Hematopoietic multipotent progenitor cell treated with erythropoietin and hydrocortisone succinate and interleukin-3 and kit ligand, for 6 days (in vitro differentiated cells): ENCODE measurements around the gene HDHD3.
A peak's percentile ranks its signal among the peaks of the same experiment; 100 is the strongest.
"Not testable (repeated sequence)": the region's sequence is repeated elsewhere in the genome, so short reads cannot be mapped to it uniquely, and the experiment has no call there.

Source experiments
- DNase-seq: peaks from one replicate; pipeline ENCODE4 v3.0.0-alpha.2; 2015

The HDHD3 gene

DNA sequence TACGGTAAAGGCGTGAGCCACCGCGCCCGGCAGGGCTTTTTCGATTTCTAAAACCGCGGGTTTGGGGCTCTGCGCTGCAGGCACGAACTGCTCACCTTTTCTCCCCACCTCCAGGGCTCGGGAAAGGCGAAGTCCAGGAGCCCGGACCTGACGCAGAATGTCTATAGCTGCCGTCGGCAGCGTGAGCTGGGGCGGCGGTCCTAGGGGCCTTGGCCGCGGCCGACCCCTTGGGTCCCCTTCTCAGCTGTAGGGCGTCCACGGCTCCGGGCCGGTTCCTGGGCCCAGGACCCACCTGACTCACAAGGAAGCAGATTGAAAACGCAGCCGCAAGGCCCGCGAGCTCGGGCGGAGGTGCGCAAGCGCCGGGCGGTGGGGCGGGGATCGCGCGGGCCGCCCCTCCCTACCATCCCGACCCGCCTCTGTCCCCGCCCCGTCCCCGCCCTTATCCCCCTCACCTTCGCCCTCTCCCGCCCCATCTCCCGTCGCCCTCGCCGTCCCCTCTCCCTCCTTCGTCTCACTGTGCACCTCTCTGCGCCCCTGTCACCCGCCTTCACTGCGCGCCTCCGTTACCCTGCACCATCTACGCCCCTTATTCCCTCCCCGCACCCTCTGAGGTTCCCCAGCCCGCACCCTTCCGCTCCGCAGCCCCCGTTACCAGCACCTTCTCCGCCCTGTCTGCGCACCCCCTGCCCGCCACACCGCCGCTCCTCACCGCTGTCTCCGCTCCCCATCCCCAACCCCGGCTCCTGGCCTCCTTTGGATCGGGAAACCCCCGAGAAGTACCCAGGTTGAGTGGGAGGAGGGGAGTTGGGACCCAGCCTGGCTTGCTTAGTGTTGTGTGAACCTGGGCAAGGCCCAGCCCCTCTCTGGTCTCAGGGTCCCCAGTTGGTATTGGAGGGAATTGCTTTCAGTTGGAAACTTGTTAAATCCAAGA lies at the start of gene HDHD3:
TSS of gene HDHD3 (minus strand) at position 353 of the 934 bp plus-strand sequence. CDS start 2,632 bp downstream, outside the sequence.
- DNase-seq = peak; percentile 88

- no peak for DNase-seq
Observed at GRCh38 chr9:113425072-113425471, 48.3 kb upstream of the HDHD3 start.

GRCh38 chr9:113421726-113422125 lies 44.9 kb upstream of the HDHD3 start:
- no peak for DNase-seq

DNA sequence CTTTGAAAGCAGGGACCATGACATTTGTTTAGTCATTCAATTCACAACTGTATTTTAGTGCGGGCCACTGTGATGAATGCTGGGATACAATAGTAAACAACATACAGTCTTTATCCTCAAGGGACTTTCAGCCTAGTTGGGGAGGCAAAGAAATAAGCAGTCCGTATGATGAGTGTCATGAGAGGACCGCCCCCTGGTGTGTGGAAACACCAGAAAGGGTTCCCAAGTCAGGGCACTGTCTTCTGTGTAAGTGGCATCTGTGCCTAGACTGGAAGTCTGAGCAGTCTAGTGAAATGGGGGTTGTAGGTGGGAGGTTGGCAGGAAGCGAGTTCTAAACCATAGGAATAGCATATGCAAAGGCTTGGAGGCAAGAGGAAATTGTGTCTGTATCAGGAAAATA lies 40.6 kb upstream of the HDHD3 start:
- DNase-seq = no peak

- DNase-seq = no peak
Observed at GRCh38 chr9:113416149-113416721, 39.4 kb upstream of the HDHD3 start.

GRCh38 chr9:113410207-113410864 lies 33.5 kb upstream of the HDHD3 start, which contains the start of the genes C9orf43 and POLE3:
C9orf43 (plus strand) TSS chr9:113410747; CDS start chr9:113413494, 2,747 bp downstream.
POLE3 (minus strand) TSS chr9:113410675; CDS start chr9:113410293, 382 bp downstream.
- DNase-seq = peak; percentile 98

DNA sequence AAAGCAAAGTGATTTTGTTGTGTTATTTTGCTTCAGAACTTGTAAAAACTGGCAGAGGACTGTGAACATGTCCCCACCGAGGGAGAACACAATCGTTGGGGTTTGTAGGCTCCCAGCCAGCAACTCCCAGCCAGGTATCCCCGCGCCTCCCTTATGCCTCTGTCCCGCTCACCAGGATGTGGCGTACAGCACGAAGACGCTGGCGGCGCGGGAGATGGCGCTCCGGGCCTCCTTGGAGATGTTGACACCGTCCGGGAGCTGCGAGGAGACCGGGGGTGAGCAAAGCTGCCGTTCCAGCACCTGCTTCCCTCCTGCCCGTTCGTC lies 33.1 kb upstream of the HDHD3 start:
- no peak for DNase-seq

DNA sequence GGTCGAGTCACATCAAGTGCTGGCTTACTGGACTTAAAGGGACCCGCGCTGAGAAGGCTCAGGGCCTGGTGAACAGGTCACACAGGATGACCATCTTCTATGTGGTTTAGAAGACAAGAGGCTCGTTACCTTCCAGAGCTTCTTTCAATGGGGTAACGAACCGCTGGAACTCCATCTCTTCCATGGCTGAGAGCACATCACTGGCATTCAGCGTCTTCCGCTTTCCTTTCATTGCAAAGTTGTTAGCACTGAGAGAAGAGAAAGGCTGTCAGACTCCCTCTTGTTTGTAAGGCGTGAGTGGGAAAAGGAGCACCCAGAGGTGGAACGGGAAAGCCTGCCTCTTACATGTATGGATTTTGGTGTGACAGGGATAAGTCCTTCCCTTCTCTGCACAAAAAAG lies 32.7 kb upstream of the HDHD3 start:
- no peak for DNase-seq

DNA sequence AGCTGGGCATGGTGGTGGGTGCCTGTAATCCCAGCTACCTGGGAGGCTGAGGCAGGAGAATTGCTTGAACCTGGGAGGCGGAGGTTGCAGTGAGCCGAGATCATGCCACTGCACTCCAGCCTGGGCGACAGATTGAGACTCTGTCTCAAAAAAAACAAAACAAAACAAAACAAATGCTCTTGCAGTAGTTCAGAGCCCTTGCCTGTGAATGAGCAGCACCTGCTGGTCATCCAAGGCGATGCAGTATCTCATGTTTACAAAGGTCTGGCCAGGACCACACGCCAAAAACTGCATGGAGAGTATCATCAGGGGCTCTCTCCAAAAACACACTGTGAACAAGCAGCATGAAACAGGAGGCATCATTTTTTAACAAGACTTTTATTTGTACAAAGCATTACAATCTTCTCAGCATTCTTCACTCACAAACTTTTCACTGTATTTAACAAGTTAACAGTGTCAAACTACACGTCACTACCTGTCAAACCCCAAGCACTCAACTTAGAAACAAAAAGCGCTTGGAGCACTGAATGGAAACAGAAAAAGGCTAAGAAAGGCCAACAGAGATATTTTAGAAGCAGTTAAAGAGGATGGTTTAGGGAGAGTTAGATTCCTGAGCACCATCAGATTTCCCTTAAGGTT lies 30.2 kb upstream of the HDHD3 start:
- DNase-seq = peak; percentile 91

GRCh38 chr9:113406353-113406752 lies 29.6 kb upstream of the HDHD3 start:
- not testable (repeated sequence) for DNase-seq

GRCh38 chr9:113403646-113404045 lies 26.9 kb upstream of the HDHD3 start:
- DNase-seq = peak; percentile 68

GRCh38 chr9:113401027-113401792 lies 24.4 kb upstream of the HDHD3 start, which contains the start of gene ALAD:
ALAD (minus strand) TSS chr9:113401284; CDS start chr9:113393559, 7,725 bp downstream.
- DNase-seq = peak; percentile 99

GRCh38 chr9:113399646-113400200 lies 22.9 kb upstream of the HDHD3 start:
- no peak for DNase-seq

DNA sequence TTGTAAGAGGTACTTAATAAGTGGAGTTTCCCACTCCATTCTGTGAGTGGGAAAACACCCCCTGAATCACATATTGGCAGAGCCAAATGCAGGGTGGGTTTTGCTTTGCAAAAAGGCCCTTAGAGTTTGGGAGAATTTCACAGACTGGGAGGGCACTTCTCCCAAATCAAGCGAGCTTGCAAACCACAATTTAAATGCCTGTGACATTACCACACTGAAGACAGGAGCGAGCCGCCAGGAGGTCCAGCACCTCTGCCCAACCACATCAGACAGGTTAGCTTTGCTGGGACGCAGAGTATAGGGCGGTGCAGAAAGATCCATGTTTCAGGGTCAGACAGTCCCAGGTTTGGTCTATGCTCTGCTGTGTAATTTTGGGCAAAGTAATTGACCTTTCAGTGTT lies 22.0 kb upstream of the HDHD3 start:
- no peak for DNase-seq

- DNase-seq = peak; percentile 97
Observed at GRCh38 chr9:113397203-113397631, 20.4 kb upstream of the HDHD3 start.

- DNase-seq = no peak
Observed at GRCh38 chr9:113395000-113395861, 18.4 kb upstream of the HDHD3 start.

DNA sequence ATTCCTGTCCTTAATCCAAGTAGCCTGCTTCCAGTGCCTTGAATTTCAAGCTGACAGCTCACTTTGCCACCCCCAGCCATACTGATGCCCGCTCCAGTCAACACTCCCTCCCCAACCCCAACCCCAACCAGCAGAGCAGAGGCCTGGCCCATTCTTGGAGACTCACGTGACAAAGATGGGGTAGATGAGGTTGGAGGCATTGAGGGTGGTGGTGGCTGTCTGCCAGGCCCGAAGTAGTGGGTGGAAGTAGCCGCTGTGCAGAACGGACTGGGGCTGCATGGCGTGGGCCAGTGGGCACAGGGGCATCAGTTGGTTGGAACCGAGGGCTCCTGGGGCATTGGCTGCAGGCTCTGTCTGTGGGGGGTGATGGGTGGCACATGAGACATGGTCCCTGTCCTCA lies 16.5 kb upstream of the HDHD3 start:
- DNase-seq = no peak

DNA sequence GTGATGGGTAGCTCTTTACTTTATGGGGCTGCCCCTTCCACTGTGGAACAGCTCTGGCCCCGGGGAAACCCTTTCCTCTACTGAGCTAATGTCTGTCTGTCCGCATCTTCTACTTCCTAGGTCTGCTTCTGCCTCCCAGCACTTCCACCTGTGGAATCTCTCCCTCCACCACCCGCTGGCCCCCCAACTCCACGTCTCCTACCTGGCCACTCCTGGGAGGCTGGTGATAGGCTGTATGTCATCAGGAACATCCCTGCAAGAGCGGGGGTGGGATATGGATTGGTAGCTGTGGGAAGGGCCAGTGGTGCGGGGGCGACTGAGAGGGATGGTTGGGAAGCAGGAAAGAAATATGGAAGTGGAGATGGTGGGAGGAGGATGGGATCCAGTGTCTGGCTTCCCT lies 15.1 kb upstream of the HDHD3 start:
- DNase-seq = no peak

DNA sequence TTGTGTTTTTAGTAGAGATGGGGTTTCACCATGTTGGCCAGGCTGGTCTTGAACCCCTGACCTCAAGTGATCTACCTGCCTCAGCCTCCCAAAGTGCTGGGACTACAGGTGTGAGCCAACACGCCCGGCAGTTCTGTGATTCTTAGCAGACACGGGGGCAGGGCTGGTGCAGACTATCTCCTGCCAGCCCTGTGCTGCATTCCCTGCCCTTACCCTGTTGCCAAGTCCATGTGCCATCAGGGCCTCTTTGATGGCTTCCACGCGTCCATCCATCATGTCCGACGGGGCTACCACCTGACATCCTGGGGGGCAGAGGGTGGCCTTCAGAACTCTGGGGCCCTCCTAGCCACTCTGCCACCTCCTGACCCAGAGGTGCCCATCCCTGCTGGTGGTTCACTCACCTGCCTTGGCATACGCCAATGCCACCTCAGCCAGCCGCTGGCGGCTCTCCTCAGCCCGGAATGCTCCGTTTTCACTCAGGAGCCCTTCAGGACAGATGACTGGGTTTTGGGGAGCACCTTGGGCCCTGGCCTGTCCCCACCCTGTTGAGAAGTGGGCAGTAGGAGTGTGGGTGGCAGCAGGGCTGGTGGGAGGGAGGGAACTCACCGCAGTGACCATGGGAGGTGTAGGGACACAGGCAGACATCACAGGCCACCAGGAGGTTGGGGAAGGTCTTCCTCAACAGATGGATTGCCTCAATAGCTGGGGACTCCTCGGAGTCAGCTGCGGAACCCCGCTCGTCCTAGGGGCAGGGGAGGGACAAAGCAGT lies 13.6 kb upstream of the HDHD3 start:
- no peak for DNase-seq

DNA sequence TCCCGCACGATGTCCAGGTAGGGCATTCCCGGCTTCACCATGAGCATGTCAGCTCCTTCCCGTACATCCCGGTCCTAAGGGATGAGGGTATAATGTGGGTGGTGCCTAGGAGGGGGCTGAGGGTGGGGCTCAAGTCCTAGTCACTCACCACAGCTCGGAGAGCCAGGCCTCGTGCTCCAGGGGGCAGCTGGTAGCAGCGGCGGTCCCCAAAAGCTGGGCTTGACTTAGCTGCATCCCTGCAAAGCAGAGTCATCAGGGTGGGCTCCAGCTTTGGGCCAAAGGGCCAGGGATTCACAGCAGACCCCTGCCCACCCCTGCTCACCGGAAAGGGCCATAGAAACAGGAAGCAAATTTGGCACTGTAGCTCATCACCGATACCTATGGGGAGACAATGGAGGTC lies 12.7 kb upstream of the HDHD3 start:
- no peak for DNase-seq
